SHP77 (cell line): ENCODE data around the gene VDAC1.

Source experiments
- DNase-seq, 2 experiments: peaks; one replicate each; lab custom pipeline; 2025; lab: John Stamatoyannopoulos, UW

VDAC1 gene

DNA sequence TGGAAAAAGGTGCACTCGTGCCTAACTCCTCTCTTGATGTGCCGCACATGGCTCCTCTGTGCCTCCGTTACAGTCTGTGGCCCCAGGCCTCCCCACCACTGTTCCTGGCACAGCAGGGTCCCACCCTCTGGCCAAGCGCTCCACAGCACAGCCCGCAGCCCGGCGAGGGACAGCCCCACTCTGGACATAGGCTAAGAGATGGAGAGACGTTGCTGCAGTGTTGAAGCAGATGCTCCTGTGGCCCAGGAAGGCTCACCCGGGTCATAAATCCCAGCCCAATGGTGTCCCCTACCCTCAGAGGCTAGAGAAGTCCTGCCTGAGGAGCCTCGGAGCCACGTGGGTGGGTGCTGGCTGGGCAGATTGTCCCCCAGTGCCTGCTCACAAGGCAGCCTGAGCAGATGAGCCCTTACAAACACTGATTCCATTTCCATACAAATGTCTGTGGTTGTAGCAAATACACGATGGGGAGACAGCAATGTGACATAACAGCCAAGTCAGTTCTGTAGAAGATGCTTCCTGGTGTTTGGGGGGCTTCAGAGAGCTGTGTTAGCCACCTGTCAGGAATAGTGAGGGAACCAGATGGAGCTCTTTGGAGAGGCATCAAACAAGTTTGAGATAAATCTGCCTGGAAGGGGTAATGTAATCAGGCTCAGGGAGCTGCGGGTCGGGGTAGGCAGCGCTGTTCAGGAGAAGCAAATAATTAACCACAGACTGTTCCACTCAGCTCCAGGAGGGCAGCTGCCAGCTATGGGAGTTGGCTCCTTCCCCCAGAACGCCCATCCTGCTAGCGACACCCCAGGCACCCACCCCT lies 78.1 kb downstream of the VDAC1 start:
- DNase-seq: no peak

DNA sequence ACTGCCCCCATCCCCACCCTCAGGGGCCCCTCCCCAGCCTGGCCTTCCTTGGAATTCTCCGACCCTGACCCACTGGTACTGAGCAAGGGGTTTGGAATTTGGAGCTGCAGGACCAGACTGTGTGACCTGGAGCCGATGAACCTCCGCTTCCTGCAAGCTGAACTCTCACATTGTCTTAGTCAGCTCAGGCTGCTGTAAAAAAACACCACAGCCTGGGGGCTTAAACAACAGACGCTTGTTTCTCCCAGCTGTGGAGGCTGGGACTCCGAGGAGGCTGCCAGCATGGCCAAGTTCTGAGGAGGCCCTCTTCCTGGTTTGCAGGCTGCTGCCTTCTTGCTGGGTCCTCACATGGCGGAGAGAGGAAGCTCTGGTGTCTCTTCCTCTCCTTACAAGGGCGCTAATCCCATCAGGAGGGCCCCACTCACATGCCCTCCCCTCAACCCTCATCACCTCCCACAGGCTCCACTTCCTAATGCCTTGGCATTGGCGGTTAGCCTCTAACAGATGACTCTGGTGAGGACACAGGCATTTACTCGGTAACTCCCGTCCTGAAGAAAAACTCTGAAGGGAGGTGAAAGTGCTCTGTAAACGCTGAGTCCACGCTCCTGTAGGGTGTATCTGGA lies 78.8 kb downstream of the VDAC1 start:
- DNase-seq: no peak

DNA sequence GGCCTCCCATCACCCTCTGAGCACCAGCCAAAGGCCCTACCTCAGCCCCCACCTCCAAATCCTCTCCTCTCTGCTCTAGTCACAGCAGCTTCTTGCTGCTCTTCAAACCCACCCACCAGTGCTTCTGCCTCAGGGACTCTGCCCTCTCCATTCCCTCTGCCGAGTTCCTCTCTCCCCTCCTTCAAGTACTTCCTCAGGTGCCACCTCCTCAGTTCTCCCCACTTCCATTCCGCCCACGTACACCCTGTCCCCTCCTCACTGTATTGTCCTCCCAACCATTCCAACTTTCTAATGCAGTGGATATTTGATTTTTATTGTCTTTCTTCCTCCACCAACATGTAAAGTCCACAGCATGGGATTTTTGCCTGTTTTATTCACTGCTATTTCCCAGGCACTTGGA lies 79.5 kb downstream of the VDAC1 start:
- no peak for DNase-seq

DNA sequence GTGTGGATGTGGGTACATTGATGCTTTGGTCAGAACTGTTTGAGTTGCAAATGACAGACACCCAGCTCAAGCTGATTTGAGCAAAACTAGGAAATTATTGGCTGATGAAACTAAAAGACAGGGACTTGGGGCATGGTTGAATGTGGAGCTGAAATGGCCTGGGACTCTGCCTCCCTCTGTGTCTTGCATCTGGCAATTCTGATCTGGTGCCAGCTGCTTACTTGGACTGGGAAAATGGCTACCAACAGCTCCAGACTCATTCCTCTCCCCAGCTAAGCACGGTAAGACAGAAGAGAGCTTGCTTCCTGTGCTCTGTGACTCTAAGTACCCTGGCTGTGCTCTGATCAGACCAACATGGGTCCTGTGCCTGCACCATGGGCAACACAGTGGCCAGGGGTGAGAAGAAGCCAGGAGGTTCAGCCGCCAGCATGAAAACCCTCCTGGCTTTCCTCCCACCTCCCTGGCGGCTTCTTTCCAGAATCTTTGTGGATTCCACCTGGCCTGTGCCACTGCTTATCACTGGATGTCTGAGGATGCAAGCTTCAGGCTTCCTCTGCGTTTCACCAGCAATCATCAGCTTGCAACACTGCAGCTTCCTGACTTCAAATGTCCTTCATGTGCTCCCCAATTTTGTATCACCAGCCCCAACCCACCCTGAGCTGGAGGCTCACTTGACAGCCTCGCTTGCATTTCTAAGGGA lies 80.4 kb downstream of the VDAC1 start:
- DNase-seq: no peak

DNA sequence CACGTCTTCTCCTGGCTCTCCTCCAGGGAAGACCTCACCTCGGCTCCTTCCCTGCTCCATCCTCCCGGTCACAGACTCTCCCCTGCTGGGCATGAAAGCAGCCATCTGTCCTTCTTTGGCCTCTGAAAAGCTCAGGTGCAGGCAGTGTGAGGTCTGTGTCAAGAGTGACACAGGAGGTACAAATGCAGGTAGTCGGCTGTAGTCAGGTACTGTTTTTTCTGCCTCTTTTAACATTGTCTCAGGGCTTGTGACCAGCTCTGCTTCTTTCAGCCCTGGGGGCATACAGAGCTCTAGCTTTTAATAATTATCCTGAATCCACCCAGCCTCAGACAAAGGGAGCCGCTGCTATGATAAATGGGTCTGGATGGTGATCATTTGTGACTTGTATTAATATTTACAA lies 82.8 kb downstream of the VDAC1 start:
- DNase-seq: no peak
